HepG2 (cell line): ENCODE data around the gene RPS5.

Experiments
- ATF7 ChIP-seq, 2 experiments: fragments of 450-650 bp in 1 of 2; sonication (generic) in 1 of 2; formaldehyde crosslinking in 1 of 2; IDR thresholded peaks; 2 replicates each; pipeline versions ENCODE4 v1.4.0 to v1.6.1; 2016 to 2020; ENCODE audit warnings: antibody characterized with exemption in 1 of 2, mild to moderate bottlenecking in 1 of 2, missing genetic modification reagents in 1 of 2
- FOXK2 ChIP-seq: fragments of 450-650 bp; IDR thresholded peaks from 2 replicates; pipeline ENCODE4 v1.6.1; 2016

DNA sequence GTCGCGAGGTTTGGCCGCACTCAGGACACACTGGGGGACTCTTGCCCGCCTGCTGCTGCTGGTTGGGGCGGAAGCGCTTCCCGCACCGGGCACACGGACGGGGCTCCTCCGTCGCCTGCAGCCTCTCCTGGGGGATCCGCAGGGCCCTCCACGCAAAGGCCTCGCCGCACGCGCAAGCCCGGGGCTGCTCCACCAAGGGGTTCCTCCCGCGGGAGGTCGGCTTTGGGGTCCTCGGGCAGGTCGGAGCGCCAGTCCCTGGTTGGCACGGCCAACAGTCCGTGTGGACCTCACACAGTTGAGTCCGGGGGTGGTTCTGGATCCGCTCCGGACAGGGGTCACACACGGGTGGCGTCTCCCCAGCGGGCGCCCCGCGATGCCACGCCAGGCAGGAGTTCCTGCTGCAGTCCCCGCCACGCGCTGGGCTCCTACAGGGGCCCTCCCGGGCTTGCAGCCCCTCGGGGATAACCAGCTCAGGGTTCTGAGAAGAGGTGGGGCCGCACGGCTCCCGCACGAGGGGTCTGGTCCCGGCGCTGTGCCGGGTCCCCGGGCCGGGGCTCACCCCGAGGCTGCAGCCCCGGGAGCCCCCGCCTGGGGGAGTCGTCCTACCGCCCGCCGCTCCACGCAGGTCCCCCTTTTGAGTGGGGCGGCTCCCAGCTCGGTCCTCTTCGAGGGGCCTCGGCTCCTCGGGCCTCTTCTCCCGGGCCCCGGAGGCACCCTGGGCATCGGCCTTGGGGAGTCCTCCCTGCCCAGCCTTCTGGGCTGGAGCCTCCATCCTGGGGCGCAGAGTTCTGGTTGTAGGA, 18.3 kb upstream of the RPS5 start:
- TF ChIP-seq FOXK2 (no peak), ATF7 (IDR thresholded peaks at IDR 0.05) (no peak), ATF7 (CRISPR knock-in tag; IDR thresholded peaks at IDR 0.05) (no peak)
